Skeletal muscle tissue (tissue), 4 donors: ENCODE measurements around the gene SLAMF7. TPM values are rescaled to one million over a fixed set of nuclear protein-coding genes. Genes with fewer than 3 reads are reported as not detected.

Source experiments
- H3K27ac ChIP-seq: one replicate; pipeline ENCODE4 v1.7.0; 2013; ENCODE audit warnings: mild to moderate bottlenecking, low read depth, low read length, inconsistent platforms
- H3K27me3 ChIP-seq, 3 donors: one replicate each; pipeline ENCODE4 v1.7.0; 2013; ENCODE audit warnings: low read length in 3 of 3; ENCODE audit not compliant: control insufficient read depth in 3 of 3, insufficient read depth in 3 of 3
- H3K36me3 ChIP-seq, 3 donors: one replicate each; pipeline ENCODE4 v1.7.0; 2013; ENCODE audit warnings: low read length in 3 of 3; ENCODE audit not compliant: control insufficient read depth in 3 of 3, insufficient read depth in 3 of 3
- H3K4me1 ChIP-seq, 3 donors: one replicate each; pipeline ENCODE4 v1.7.0; 2013; ENCODE audit warnings: low read length in 3 of 3, mild to moderate bottlenecking in 3 of 3; ENCODE audit not compliant: control insufficient read depth in 3 of 3, insufficient read depth in 3 of 3
- H3K4me3 ChIP-seq, 3 donors: one replicate each; pipeline ENCODE4 v1.7.0; 2013; ENCODE audit warnings: low read length in 3 of 3
- H3K9ac ChIP-seq, 3 donors: one replicate each; pipeline ENCODE4 v1.7.0; 2013; ENCODE audit warnings: low read length in 3 of 3, mild to moderate bottlenecking in 3 of 3, moderate library complexity in 2 of 3, low read depth in 1 of 3
- H3K9me3 ChIP-seq, 3 donors: one replicate each; pipeline ENCODE4 v1.7.0; 2013; ENCODE audit warnings: low read length in 3 of 3; ENCODE audit not compliant: control insufficient read depth in 3 of 3
- total RNA-seq: library from RNA; depleted of rRNA; stranded (reverse); fragments of >200 nt; gene quantifications from one replicate; pipeline ENCODE4 v1.2.3, GENCODE V29; 2014
- donor health status: Osteomylitis.

Gene SLAMF7
- total RNA-seq, 1 donor from 2014 or later: 0.52 TPM

- Histone ChIP-seq H3K36me3 (no peaks in the 10 kb centered on the region), H3K27ac (no peak overlapping the region), H3K4me1 (no peaks in the 10 kb centered on the region), H3K27me3 (no peaks in the 10 kb centered on the region), H3K9ac (no peak overlapping the region), H3K9me3 (peaks cover 0 to 3% (median 2%) of the 10 kb centered on the region in 3 donors), H3K4me3 (no peak overlapping the region)
Observed at GRCh38 chr1:160733898-160734297, 5.1 kb upstream of the SLAMF7 start.

- Histone ChIP-seq H3K27ac (no peak overlapping the region), H3K27me3 (no peaks in the 10 kb centered on the region), H3K4me1 (no peaks in the 10 kb centered on the region), H3K4me3 (no peak overlapping the region), H3K9ac (no peak overlapping the region), H3K9me3 (peaks cover 0 to 3% (median 2%) of the 10 kb centered on the region in 3 donors), H3K36me3 (no peaks in the 10 kb centered on the region)
Observed at GRCh38 chr1:160734301-160734700, 4.7 kb upstream of the SLAMF7 start.

DNA sequence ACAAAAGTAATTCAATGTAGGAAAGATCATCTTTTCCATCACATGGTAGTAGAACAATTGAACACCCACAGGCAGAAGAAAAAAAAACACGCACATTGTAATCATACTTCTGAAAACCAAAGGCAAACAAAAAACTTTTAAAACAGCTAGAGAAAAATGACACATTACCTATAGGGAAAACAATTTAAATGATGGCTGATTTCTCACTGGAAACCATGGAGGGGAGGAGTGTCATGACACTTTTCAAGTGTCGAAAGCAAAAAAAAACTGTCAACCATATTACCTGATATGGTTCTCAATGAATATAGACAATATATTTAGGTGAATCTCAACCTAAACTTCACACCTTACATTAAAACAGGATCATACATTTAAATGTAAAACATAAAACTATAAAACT, 776 bp upstream of the SLAMF7 start:
- no peaks in the 10 kb centered on the region for H3K36me3 ChIP-seq
- peaks cover 0 to 4% (median 0%) of the 10 kb centered on the region in 3 donors for H3K27me3 ChIP-seq
- H3K27ac ChIP-seq: no peak overlapping the region
- no peak overlapping the region for H3K9ac ChIP-seq
- no peak overlapping the region for H3K4me3 ChIP-seq
- H3K9me3 ChIP-seq: peaks cover 0 to 3% (median 2%) of the 10 kb centered on the region in 3 donors
- H3K4me1 ChIP-seq: no peaks in the 10 kb centered on the region

DNA sequence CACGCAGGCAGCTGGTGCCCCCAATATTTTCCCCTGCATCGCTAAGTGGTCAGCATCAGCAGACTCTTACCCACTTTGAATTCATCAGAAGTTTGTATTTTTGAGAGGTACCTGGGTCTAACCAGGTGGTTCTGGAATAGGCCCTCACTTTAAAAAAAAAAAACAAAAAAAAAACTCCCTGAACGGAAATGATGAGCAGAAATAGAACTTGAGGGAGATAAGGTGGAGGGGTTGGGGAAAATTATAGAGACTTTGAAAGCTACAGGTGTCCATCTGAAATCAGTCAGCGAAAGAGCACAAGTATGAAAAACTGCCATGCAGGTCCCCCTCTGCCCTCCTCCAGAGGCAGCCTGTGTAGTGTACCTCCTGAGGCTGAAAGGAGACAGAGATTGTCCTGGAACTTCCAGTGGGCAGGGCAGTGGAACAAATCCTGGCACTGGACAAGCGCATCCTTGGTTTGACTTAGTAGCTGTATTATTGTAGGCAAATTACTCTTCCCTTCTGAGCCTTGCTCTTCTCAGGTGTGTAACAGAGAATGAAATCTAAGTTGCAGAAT, 1.2 kb downstream of the SLAMF7 start:
- no peaks in the 10 kb centered on the region for H3K36me3 ChIP-seq
- H3K27me3 ChIP-seq: peaks cover 0 to 4% (median 0%) of the 10 kb centered on the region in 3 donors
- no peaks in the 10 kb centered on the region for H3K4me1 ChIP-seq
- H3K9ac ChIP-seq: no peak overlapping the region
- H3K4me3 ChIP-seq: no peak overlapping the region
- H3K27ac ChIP-seq: no peak overlapping the region
- H3K9me3 ChIP-seq: no peaks in the 10 kb centered on the region

GRCh38 chr1:160741092-160741501, 2.0 kb downstream of the SLAMF7 start:
- H3K27me3 ChIP-seq: peaks cover 0 to 4% (median 0%) of the 10 kb centered on the region in 3 donors
- no peak overlapping the region for H3K4me3 ChIP-seq
- no peaks in the 10 kb centered on the region for H3K4me1 ChIP-seq
- no peaks in the 10 kb centered on the region for H3K9me3 ChIP-seq
- H3K36me3 ChIP-seq: no peaks in the 10 kb centered on the region
- H3K27ac ChIP-seq: no peak overlapping the region
- H3K9ac ChIP-seq: no peak overlapping the region

DNA sequence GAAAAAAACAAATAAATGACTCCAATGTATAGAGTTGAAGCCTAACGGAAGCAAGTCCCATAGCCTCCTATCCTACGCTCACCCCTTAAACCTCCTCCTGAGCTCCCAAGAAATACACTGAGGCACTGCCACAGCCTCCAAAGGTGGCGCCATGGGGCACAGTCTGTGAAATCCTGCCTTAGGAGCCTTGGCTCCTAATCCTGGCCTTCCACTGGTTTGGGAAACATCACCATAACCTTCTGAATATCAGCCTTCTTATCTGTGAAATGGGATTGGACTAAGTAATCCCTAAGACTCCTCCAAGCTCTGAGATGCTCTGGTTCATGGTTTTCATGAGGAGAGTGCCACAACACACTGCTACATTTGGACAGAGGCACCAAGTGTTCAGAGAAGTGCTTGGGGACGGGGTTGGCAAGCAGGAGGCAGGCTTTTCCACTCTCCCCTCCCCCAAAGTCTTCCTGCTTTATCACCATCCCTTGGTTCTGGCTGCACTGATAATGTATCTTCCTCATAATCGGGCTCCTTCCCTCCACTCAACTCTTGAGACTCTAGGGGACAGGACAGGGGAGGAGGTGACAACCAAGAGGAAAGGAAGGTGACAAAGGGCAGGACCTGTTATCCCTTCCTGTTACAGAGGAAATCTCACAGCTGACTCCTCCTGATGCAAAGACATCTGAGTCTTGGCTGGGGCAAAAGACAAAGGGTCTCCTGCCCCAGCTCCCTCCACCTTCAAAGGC, 2.7 kb downstream of the SLAMF7 start:
- Histone ChIP-seq H3K27ac (no peak overlapping the region), H3K9me3 (no peaks in the 10 kb centered on the region), H3K9ac (no peak overlapping the region), H3K27me3 (peaks cover 0 to 4% (median 0%) of the 10 kb centered on the region in 3 donors), H3K4me3 (no peak overlapping the region), H3K36me3 (no peaks in the 10 kb centered on the region), H3K4me1 (no peaks in the 10 kb centered on the region)

DNA sequence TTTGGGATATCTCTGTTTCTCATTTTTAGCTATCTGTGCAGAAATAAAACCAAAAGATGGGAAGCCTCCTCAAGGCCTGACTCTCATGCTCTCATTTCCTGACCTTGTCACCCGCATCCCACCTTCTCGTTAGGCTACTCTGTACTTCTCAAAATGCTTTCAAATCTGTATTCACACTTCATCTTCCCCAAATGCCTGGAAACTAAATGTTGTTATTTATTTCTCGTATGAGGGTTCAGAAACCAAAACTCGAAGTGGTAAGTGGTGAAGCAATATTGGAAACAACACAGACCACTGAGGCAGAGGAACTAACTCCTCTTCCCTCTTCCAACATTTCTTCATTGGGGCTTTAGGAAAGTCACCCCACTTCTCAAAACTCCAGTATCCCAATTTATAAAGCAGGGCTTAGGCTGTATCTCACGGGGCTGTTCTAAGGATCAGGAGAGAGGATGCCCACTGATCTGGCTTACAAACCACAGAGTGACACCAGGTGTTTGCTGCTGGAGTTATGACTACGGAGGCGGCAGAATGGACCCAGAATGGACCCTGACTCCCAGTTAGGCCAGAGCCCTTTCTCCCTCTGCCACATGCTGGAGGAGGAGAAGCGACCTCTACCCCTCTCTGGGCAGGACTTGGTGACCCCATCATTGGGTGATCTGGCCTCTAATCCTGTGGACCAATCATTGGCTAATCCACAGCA, 3.5 kb downstream of the SLAMF7 start:
- Histone ChIP-seq H3K9ac (no peak overlapping the region), H3K27me3 (peaks cover 0 to 4% (median 0%) of the 10 kb centered on the region in 3 donors), H3K9me3 (no peaks in the 10 kb centered on the region), H3K4me1 (no peaks in the 10 kb centered on the region), H3K4me3 (no peak overlapping the region), H3K27ac (no peak overlapping the region), H3K36me3 (no peaks in the 10 kb centered on the region)

DNA sequence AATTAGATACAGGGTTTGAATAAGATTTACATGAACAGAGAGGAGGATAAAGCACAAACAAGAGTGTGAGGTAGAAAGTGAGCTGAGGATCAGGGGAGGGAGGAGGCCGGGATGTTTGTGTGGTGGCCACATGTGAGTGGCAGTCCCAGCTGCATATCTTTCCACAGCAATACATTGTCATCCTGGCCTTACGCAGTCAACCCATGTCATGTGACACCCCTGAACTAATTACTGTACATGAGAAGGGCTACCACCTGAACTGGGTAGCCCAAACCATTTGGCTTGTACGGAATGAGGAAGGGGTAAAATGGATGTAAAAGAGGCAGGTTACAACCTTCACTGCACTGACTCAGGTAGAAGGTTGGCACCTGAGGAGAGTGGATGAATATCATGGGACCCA, 4.2 kb downstream of the SLAMF7 start:
- H3K9me3 ChIP-seq: no peaks in the 10 kb centered on the region
- no peak overlapping the region for H3K4me3 ChIP-seq
- no peak overlapping the region for H3K9ac ChIP-seq
- no peaks in the 10 kb centered on the region for H3K36me3 ChIP-seq
- H3K27me3 ChIP-seq: peaks cover 0 to 4% (median 0%) of the 10 kb centered on the region in 3 donors
- no peak overlapping the region for H3K27ac ChIP-seq
- no peaks in the 10 kb centered on the region for H3K4me1 ChIP-seq

GRCh38 chr1:160744199-160744851, 5.3 kb downstream of the SLAMF7 start:
- Histone ChIP-seq H3K36me3 (no peaks in the 10 kb centered on the region), H3K9me3 (peaks cover 0 to 2% (median 0%) of the 10 kb centered on the region in 3 donors), H3K27ac (no peak overlapping the region), H3K4me1 (no peaks in the 10 kb centered on the region), H3K27me3 (peaks cover 0 to 4% (median 0%) of the 10 kb centered on the region in 3 donors), H3K4me3 (no peak overlapping the region), H3K9ac (no peak overlapping the region)
